Endothelial cell of umbilical vein (primary cell): ENCODE measurements around the gene DIPK1A. TPM values are rescaled to one million over a fixed set of nuclear protein-coding genes. Genes with fewer than 3 reads are reported as not detected.

Experiments used
- BruUV-seq: library from RNA; stranded (reverse); fragments of 400-500 nt; replicated peaks from 2 replicates; lab custom pipeline; 2021; lab: Mats Ljungman, UMichigan
- CTCF ChIA-PET: fragments of 300-600, 350-600 bp; sonication (Branson Sonifier 250); formaldehyde crosslinking; loops from one replicate; lab custom pipeline; 2021; ENCODE audit warnings: antibody characterized with exemption, inconsistent platforms; lab: Charles Lee
- POLR2A ChIA-PET: fragments of 300-600, 350-600 bp; sonication (Branson Sonifier 250); formaldehyde crosslinking; loops from one replicate; lab custom pipeline; 2021; ENCODE audit warnings: antibody characterized with exemption, inconsistent platforms; lab: Charles Lee
- DNase-seq: peaks from one replicate; pipeline ENCODE4 v3.0.0-alpha.2; 2011; ENCODE audit warnings: low read depth, low spot score
- FAIRE-seq: peaks from 2 replicates; lab custom pipeline; 2011; peaks lifted over from hg19 to GRCh38; lab: Jason Lieb, UNC
- H2AFZ ChIP-seq: 2 replicates; pipeline ENCODE4 v1.6.0; 2012; ENCODE audit warnings: low read depth, low read length, control low read depth, inconsistent platforms
- H3K27ac ChIP-seq: 2 replicates; pipeline ENCODE4 v1.5.1; 2011; ENCODE audit warnings: low read depth, mild to moderate bottlenecking, control low read depth, low read length, moderate library complexity; ENCODE audit not compliant: insufficient read depth
- H3K27me3 ChIP-seq, 2 experiments: 2 replicates each; pipeline versions ENCODE4 v1.6.0 to v1.6.1; 2011; ENCODE audit warnings: low read length in 2 of 2, mixed read lengths in 1 of 2; ENCODE audit not compliant: control insufficient read depth in 2 of 2, insufficient read depth in 2 of 2
- H3K36me3 ChIP-seq, 2 experiments: 2 replicates in 1 of 2; 3 replicates in 1 of 2; pipeline ENCODE4 v1.5.1; 2011; ENCODE audit warnings: low read length in 2 of 2, mild to moderate bottlenecking in 1 of 2, moderate library complexity in 1 of 2; ENCODE audit not compliant: control insufficient read depth in 2 of 2, insufficient read depth in 2 of 2; ENCODE audit errors: extremely low read depth in 1 of 2
- H3K4me1 ChIP-seq: 3 replicates; pipeline ENCODE4 v1.5.1; 2011; ENCODE audit warnings: mild to moderate bottlenecking, low read length; ENCODE audit not compliant: control insufficient read depth, insufficient read depth; ENCODE audit errors: extremely low read depth
- H3K4me2 ChIP-seq: 2 replicates; pipeline ENCODE4 v1.6.1; 2011; ENCODE audit warnings: low read length, control low read depth, mixed read lengths; ENCODE audit not compliant: insufficient read depth
- H3K4me3 ChIP-seq, 3 experiments: fragments of 200-600 bp in 1 of 3; sonication (generic), shearing (Covaris generic) in 1 of 3; replicated peaks in 1 of 3; 2 replicates each; pipeline ENCODE4 v1.5.1; 2011 to 2016; ENCODE audit warnings: control low read depth in 3 of 3, low read length in 3 of 3, mild to moderate bottlenecking in 2 of 3, inconsistent platforms in 1 of 3, low read depth in 1 of 3, moderate library complexity in 1 of 3; ENCODE audit not compliant: insufficient read depth in 1 of 3
- H3K79me2 ChIP-seq: 2 replicates; pipeline ENCODE4 v1.6.0; 2012; ENCODE audit warnings: low read length, inconsistent platforms; ENCODE audit not compliant: control insufficient read depth, insufficient read depth
- H3K9ac ChIP-seq: replicated peaks from 2 replicates; pipeline ENCODE3; 2011; ENCODE audit warnings: low read length, control low read depth; ENCODE audit not compliant: insufficient read depth; ENCODE audit errors: extremely low read depth
- H3K9me1 ChIP-seq: replicated peaks from 3 replicates; pipeline ENCODE4 v1.6.0; 2011; ENCODE audit warnings: mild to moderate bottlenecking, low read length; ENCODE audit not compliant: control insufficient read depth, insufficient read depth; ENCODE audit errors: extremely low read depth
- H3K9me3 ChIP-seq: replicated peaks from 2 replicates; pipeline ENCODE4 v1.5.1; 2012; ENCODE audit warnings: low read length, inconsistent platforms; ENCODE audit not compliant: control insufficient read depth, insufficient read depth
- H4K20me1 ChIP-seq: replicated peaks from 2 replicates; pipeline ENCODE3; 2011; ENCODE audit warnings: mild to moderate bottlenecking, low read length; ENCODE audit not compliant: control insufficient read depth, insufficient read depth; ENCODE audit errors: extremely low read depth
- EZH2 ChIP-seq: IDR thresholded peaks from 2 replicates; pipeline ENCODE4 v1.6.1; 2012; ENCODE audit warnings: borderline replicate concordance, low read depth, mild to moderate bottlenecking, moderate library complexity, low read length, inconsistent platforms; ENCODE audit not compliant: severe bottlenecking
- MAX ChIP-seq: IDR thresholded peaks from 2 replicates; pipeline ENCODE4 v1.6.1; 2011; ENCODE audit not compliant: insufficient read depth, insufficient read length
- MYC ChIP-seq: IDR thresholded peaks from one replicate; pipeline ENCODE4 v1.6.1; 2011; ENCODE audit warnings: mild to moderate bottlenecking, low read depth, low read length
- dilution Hi-C: fragments of 300-500 bp; cut with MboI; formaldehyde crosslinking; loops from one replicate; pipeline ENCODE4 v1.15.0; 2019; ENCODE audit warnings: low sequenced_read_pairs; ENCODE audit not compliant: extremely low pct_ligation_motif_present
- intact Hi-C: fragments of 100-400 bp; cut with micrococcal nuclease; formaldehyde crosslinking; loops from one replicate; pipeline ENCODE4 v1.10.0; 2022
- polyA plus RNA-seq, 4 experiments: library from polyadenylated mRNA; depleted of rRNA in 3 of 4; stranded (reverse) in 3 of 4; unstranded in 1 of 4; fragments of >200 nt; gene quantifications; 2 replicates each; pipeline versions ENCODE4 v1.2.1 to v1.2.3, GENCODE V29; 2011 to 2012; ENCODE audit warnings: missing spikeins in 1 of 4
- total RNA-seq: library from RNA; stranded (reverse); gene quantifications from 2 replicates; pipeline ENCODE4 v1.2.3, GENCODE V29; 2021
- TF ChIP-seq, protein P1 (sequence below), 2 donors: IDR thresholded peaks; 1 replicate in 1 of 2; 2 replicates in 1 of 2; pipeline ENCODE4 v1.5.1; 2011; ENCODE audit warnings: low read length in 2 of 2, mild to moderate bottlenecking in 2 of 2, moderate library complexity in 2 of 2, control low read depth in 1 of 2, inconsistent platforms in 1 of 2, low read depth in 1 of 2; ENCODE audit not compliant: insufficient read depth in 1 of 2; ENCODE audit errors: extremely low read depth in 1 of 2

The DIPK1A gene
- total and polyA plus RNA-seq, 2 donors (not counting 3 experiments of a cell fraction or from before 2014, with no cell fraction given): 0.25 to 0.93 TPM

- dilution Hi-C loops (no loop called here), intact Hi-C loops (no loop called here)
- FAIRE-seq: no peak
- Histone ChIP-seq H3K9ac (no peak overlapping the region), H3K36me3 (no peaks in the 10 kb centered on the region), H3K9me3 (no peaks in the 10 kb centered on the region), H3K27me3 (peaks cover 2 to 6% of the 10 kb centered on the region in 2 experiments), H3K27ac (no peak overlapping the region), H3K4me3 (no peak overlapping the region), H2AFZ (no peak overlapping the region), H3K4me2 (no peak overlapping the region), H4K20me1 (no peaks in the 10 kb centered on the region), H3K4me1 (no peaks in the 10 kb centered on the region), H3K9me1 (no peaks in the 10 kb centered on the region), H3K79me2 (no peaks in the 10 kb centered on the region)
- POLR2A ChIA-PET: no interaction called here
- no peak for TF ChIP-seq MAX
- no peak for TF ChIP-seq EZH2
- TF ChIP-seq, protein P1, sequence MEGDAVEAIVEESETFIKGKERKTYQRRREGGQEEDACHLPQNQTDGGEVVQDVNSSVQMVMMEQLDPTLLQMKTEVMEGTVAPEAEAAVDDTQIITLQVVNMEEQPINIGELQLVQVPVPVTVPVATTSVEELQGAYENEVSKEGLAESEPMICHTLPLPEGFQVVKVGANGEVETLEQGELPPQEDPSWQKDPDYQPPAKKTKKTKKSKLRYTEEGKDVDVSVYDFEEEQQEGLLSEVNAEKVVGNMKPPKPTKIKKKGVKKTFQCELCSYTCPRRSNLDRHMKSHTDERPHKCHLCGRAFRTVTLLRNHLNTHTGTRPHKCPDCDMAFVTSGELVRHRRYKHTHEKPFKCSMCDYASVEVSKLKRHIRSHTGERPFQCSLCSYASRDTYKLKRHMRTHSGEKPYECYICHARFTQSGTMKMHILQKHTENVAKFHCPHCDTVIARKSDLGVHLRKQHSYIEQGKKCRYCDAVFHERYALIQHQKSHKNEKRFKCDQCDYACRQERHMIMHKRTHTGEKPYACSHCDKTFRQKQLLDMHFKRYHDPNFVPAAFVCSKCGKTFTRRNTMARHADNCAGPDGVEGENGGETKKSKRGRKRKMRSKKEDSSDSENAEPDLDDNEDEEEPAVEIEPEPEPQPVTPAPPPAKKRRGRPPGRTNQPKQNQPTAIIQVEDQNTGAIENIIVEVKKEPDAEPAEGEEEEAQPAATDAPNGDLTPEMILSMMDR (IDR thresholded peaks at IDR 0.05; ENCODE audit: extremely low read depth in 1 of 2, insufficient read depth in 1 of 2, low read depth in 1 of 2, low read length in 2 of 2): no peak
- DNase-seq: no peak
- no TSS peak for BruUV-seq
- CTCF ChIA-PET: interaction anchor here (0.6 to 11.4 kb wide), 18 partner anchors 8 to 547 kb away, joined by 3 to 257 read pairs (median 5); partner anchors contain the start of gene DIPK1A
Measured at GRCh38 chr1:92857817-92858216, 103.4 kb downstream of the DIPK1A start.

DNA sequence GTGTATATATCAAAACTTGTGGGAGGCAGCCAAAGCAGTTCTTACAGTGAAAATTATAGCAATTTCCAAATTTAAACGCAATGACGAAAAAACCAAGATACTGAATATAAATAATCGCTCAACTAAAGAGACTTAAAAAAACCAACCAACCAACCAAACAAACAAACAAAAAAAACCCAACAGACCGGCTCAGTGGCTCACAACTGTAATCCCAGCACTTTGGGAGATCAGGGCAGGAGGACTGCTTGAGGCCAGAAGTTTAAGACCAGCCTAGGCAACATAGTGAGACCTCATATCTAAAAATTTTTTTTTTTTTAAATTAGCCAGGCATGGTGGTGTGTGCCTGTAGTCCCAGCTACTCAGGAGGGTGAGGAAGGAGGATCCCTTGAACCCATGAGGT is 106.0 kb downstream of the DIPK1A start:
- no peaks in the 10 kb centered on the region for H4K20me1 ChIP-seq
- no peak for FAIRE-seq
- CTCF ChIA-PET: interaction anchor here (1.0 to 11.4 kb wide), 2 partner anchors 138 to 207 kb away, joined by 3 to 257 read pairs; no protein-coding TSS in a partner anchor
- dilution Hi-C loops: no loop called here
- H3K4me3 ChIP-seq: no peak overlapping the region
- H3K9ac ChIP-seq: no peak overlapping the region
- POLR2A ChIA-PET: no interaction called here
- H3K36me3 ChIP-seq: no peaks in the 10 kb centered on the region
- no peak for TF ChIP-seq MAX
- TF ChIP-seq MYC: no peak
- no peak overlapping the region for H3K4me2 ChIP-seq
- H3K27me3 ChIP-seq: peaks cover 2 to 6% of the 10 kb centered on the region in 2 experiments
- no peaks in the 10 kb centered on the region for H3K9me1 ChIP-seq
- BruUV-seq: no TSS peak
- no peaks in the 10 kb centered on the region for H3K9me3 ChIP-seq
- DNase-seq: no peak
- no peak overlapping the region for H3K27ac ChIP-seq
- intact Hi-C loops: no loop called here
- no peaks in the 10 kb centered on the region for H3K4me1 ChIP-seq
- no peak overlapping the region for H2AFZ ChIP-seq
- H3K79me2 ChIP-seq: no peaks in the 10 kb centered on the region
